H1 (cell line): ENCODE measurements around the gene F7. TPM values are rescaled to one million over a fixed set of nuclear protein-coding genes. Genes with fewer than 3 reads are reported as not detected.

ENCODE experiments used
- CTCF ChIA-PET: fragments of 300-600 bp; sonication (Branson Sonifier 250); formaldehyde crosslinking; loops from one replicate; lab custom pipeline; 2021; ENCODE audit not compliant: partially characterized antibody; lab: Charles Lee
- POLR2A ChIA-PET: fragments of 300-600 bp; sonication (Branson Sonifier 250); formaldehyde crosslinking; loops from one replicate; lab custom pipeline; 2021; ENCODE audit warnings: inconsistent platforms; ENCODE audit not compliant: partially characterized antibody; lab: Charles Lee
- DNase-seq, 2 experiments: peaks; one replicate each; pipeline versions ENCODE4 v3.0.0 to v3.0.0-alpha.2; 2010 to 2022; ENCODE audit warnings: low spot score in 2 of 2, low read depth in 1 of 2, mixed read lengths in 1 of 2
- FAIRE-seq: peaks from 2 replicates; lab custom pipeline; 2011; peaks lifted over from hg19 to GRCh38; lab: Jason Lieb, UNC
- H2AFZ ChIP-seq: 2 replicates; pipeline ENCODE4 v1.8.1; 2012; ENCODE audit warnings: low read length, inconsistent platforms
- H2AK5ac ChIP-seq: 2 replicates; pipeline ENCODE4 v1.6.1; 2013; ENCODE audit warnings: low read depth, low read length
- H2BK120ac ChIP-seq: replicated peaks from 2 replicates; pipeline ENCODE3; 2013; ENCODE audit warnings: low read depth, low read length, inconsistent platforms
- H2BK12ac ChIP-seq: 2 replicates; pipeline ENCODE4 v1.6.1; 2013; ENCODE audit warnings: low read depth, low read length
- H2BK15ac ChIP-seq: 2 replicates; pipeline ENCODE4 v1.6.1; 2013; ENCODE audit warnings: low read length
- H2BK20ac ChIP-seq: 2 replicates; pipeline ENCODE4 v1.6.1; 2013; ENCODE audit warnings: low read length
- H2BK5ac ChIP-seq: 2 replicates; pipeline ENCODE4 v1.6.1; 2013; ENCODE audit warnings: low read depth, low read length
- H3K14ac ChIP-seq: 2 replicates; pipeline ENCODE4 v1.6.1; 2013; ENCODE audit warnings: inconsistent platforms; ENCODE audit not compliant: insufficient read length
- H3K18ac ChIP-seq: 2 replicates; pipeline ENCODE4 v1.6.1; 2013; ENCODE audit warnings: low read length; ENCODE audit errors: extremely low read depth
- H3K23ac ChIP-seq: 2 replicates; pipeline ENCODE4 v1.6.1; 2013; ENCODE audit warnings: inconsistent platforms; ENCODE audit not compliant: insufficient read length
- H3K23me2 ChIP-seq: 2 replicates; pipeline ENCODE4 v1.6.1; 2013; ENCODE audit warnings: low read depth, low read length
- H3K27ac ChIP-seq: 2 replicates; pipeline ENCODE4 v1.6.1; 2011; ENCODE audit warnings: low read depth, low read length, inconsistent platforms
- H3K27me3 ChIP-seq, 4 experiments: replicated peaks in 1 of 4; 1 replicate in 1 of 4; 2 replicates in 3 of 4; pipeline versions ENCODE4 v1.6.1 to v1.8.1; 2011 to 2013; ENCODE audit warnings: low read length in 3 of 4, mild to moderate bottlenecking in 3 of 4, inconsistent platforms in 2 of 4, mixed read lengths in 2 of 4, moderate library complexity in 1 of 4; ENCODE audit not compliant: control insufficient read depth in 3 of 4, insufficient read depth in 3 of 4; ENCODE audit errors: extremely low read depth in 1 of 4
- H3K36me3 ChIP-seq, 4 experiments: 2 replicates each; pipeline versions ENCODE4 v1.6.1 to v1.8.1; 2011 to 2013; ENCODE audit warnings: mild to moderate bottlenecking in 4 of 4, low read length in 3 of 4, moderate library complexity in 2 of 4, control low read depth in 1 of 4, inconsistent platforms in 1 of 4; ENCODE audit not compliant: insufficient read depth in 4 of 4, control insufficient read depth in 2 of 4
- H3K4ac ChIP-seq: replicated peaks from 2 replicates; pipeline ENCODE3; 2013; ENCODE audit warnings: low read length, low read depth, mixed read lengths, inconsistent platforms; ENCODE audit not compliant: insufficient read length
- H3K4me1 ChIP-seq, 4 experiments: replicated peaks in 1 of 4; 1 replicate in 1 of 4; 2 replicates in 3 of 4; pipeline versions ENCODE4 v1.6.1 to v1.8.1; 2011 to 2013; ENCODE audit warnings: low read length in 3 of 4, inconsistent platforms in 2 of 4, mixed read lengths in 1 of 4; ENCODE audit not compliant: insufficient read depth in 4 of 4, control insufficient read depth in 3 of 4
- H3K4me2 ChIP-seq, 2 experiments: 2 replicates each; pipeline versions ENCODE4 v1.6.1 to v1.8.1; 2011 to 2013; ENCODE audit warnings: low read depth in 2 of 2, low read length in 2 of 2, control low read depth in 1 of 2, inconsistent platforms in 1 of 2, mild to moderate bottlenecking in 1 of 2; ENCODE audit not compliant: insufficient read depth in 1 of 2
- H3K4me3 ChIP-seq, 4 experiments: fragments of 200-600, 300-600 bp in 1 of 4; sonication (generic), shearing (Covaris generic), sonication (Bioruptor Twin) in 1 of 4; 2 replicates each; pipeline versions ENCODE4 v1.5.1 to v1.8.1; 2011 to 2016; ENCODE audit warnings: low read length in 4 of 4, low read depth in 3 of 4, control low read depth in 2 of 4, inconsistent platforms in 2 of 4, mild to moderate bottlenecking in 2 of 4, mixed read lengths in 1 of 4, moderate library complexity in 1 of 4; ENCODE audit not compliant: insufficient read depth in 2 of 4; ENCODE audit errors: extremely low read depth in 1 of 4
- H3K56ac ChIP-seq: replicated peaks from 2 replicates; pipeline ENCODE3; 2013; ENCODE audit warnings: low read depth, mild to moderate bottlenecking, mixed read lengths, low read length, inconsistent platforms; ENCODE audit not compliant: insufficient read length
- H3K79me1 ChIP-seq: 2 replicates; pipeline ENCODE4 v1.6.1; 2013; ENCODE audit warnings: low read depth, low read length, control low read depth
- H3K79me2 ChIP-seq, 2 experiments: 2 replicates each; pipeline versions ENCODE4 v1.6.1 to v1.8.1; 2012 to 2013; ENCODE audit warnings: low read length in 2 of 2, mild to moderate bottlenecking in 2 of 2, inconsistent platforms in 1 of 2; ENCODE audit not compliant: insufficient read depth in 2 of 2, control insufficient read depth in 1 of 2
- H3K9ac ChIP-seq, 4 experiments: replicated peaks in 1 of 4; 1 replicate in 1 of 4; 2 replicates in 3 of 4; pipeline versions ENCODE4 v1.6.1 to v1.8.1; 2011 to 2013; ENCODE audit warnings: low read depth in 3 of 4, low read length in 3 of 4, control low read depth in 2 of 4, mild to moderate bottlenecking in 2 of 4, moderate library complexity in 2 of 4, inconsistent platforms in 1 of 4; ENCODE audit errors: extremely low read depth in 1 of 4
- H3K9me3 ChIP-seq, 2 experiments: 2 replicates each; pipeline versions ENCODE4 v1.6.1 to v1.8.1; 2012 to 2013; ENCODE audit warnings: mild to moderate bottlenecking in 2 of 2, moderate library complexity in 2 of 2, control low read depth in 1 of 2, inconsistent platforms in 1 of 2, low read depth in 1 of 2, low read length in 1 of 2, mixed read lengths in 1 of 2; ENCODE audit not compliant: insufficient read depth in 2 of 2
- H4K20me1 ChIP-seq, 2 experiments: replicated peaks in 1 of 2; 2 replicates each; pipeline versions ENCODE3 to v1.8.1; 2011 to 2013; ENCODE audit warnings: inconsistent platforms in 2 of 2, low read length in 2 of 2, mild to moderate bottlenecking in 1 of 2; ENCODE audit not compliant: insufficient read depth in 2 of 2, control insufficient read depth in 1 of 2
- H4K5ac ChIP-seq: 2 replicates; pipeline ENCODE4 v1.6.1; 2013; ENCODE audit warnings: low read length, low read depth, mixed read lengths, inconsistent platforms; ENCODE audit not compliant: insufficient read length
- H4K8ac ChIP-seq: 2 replicates; pipeline ENCODE4 v1.8.0; 2013; ENCODE audit warnings: mild to moderate bottlenecking, moderate library complexity, low read length, inconsistent platforms; ENCODE audit not compliant: insufficient read depth; ENCODE audit errors: extremely low read depth
- H4K91ac ChIP-seq: replicated peaks from 2 replicates; pipeline ENCODE3; 2013; ENCODE audit warnings: low read length, mixed read lengths, inconsistent platforms; ENCODE audit not compliant: insufficient read length
- CHD1 ChIP-seq: IDR thresholded peaks from 2 replicates; pipeline ENCODE4 v1.6.1; 2012; ENCODE audit warnings: low read depth, low read length, improper control_type of control experiment
- CHD2 ChIP-seq: IDR thresholded peaks from 2 replicates; pipeline ENCODE4 v1.6.1; 2012; ENCODE audit warnings: low read length, improper control_type of control experiment
- EGR1 ChIP-seq: IDR thresholded peaks from 2 replicates; pipeline ENCODE4 v1.6.1; 2011; ENCODE audit warnings: low read depth, low read length, borderline replicate concordance
- FOSL1 ChIP-seq: IDR thresholded peaks from 2 replicates; pipeline ENCODE4 v1.6.1; 2011; ENCODE audit warnings: mild to moderate bottlenecking, low read depth, low read length, moderate library complexity; ENCODE audit not compliant: insufficient read depth
- HDAC2 ChIP-seq, 2 experiments: fragments of 300-600 bp in 1 of 2; sonication (generic) in 1 of 2; IDR thresholded peaks; 2 replicates each; pipeline ENCODE4 v1.6.1; 2011 to 2012; ENCODE audit warnings: low read depth in 2 of 2, low read length in 2 of 2, mild to moderate bottlenecking in 2 of 2, moderate library complexity in 2 of 2, borderline replicate concordance in 1 of 2, inconsistent platforms in 1 of 2
- JUN ChIP-seq: IDR thresholded peaks from 2 replicates; pipeline ENCODE4 v1.6.1; 2011; ENCODE audit warnings: low read depth, mild to moderate bottlenecking, improper control_type of control experiment, low read length
- KDM5A ChIP-seq: fragments of 200-600 bp; IDR thresholded peaks from 2 replicates; pipeline ENCODE4 v1.7.1; 2012; ENCODE audit warnings: mild to moderate bottlenecking, low read length, inconsistent platforms, mixed read lengths
- NANOG ChIP-seq: IDR thresholded peaks from 2 replicates; pipeline ENCODE4 v1.6.1; 2011; ENCODE audit warnings: low read length, low read depth, mild to moderate bottlenecking, inconsistent platforms; ENCODE audit not compliant: insufficient read depth, poor library complexity, severe bottlenecking
- NRF1 ChIP-seq: IDR thresholded peaks from 2 replicates; pipeline ENCODE4 v1.6.1; 2011; ENCODE audit warnings: mild to moderate bottlenecking, low read depth, low read length, improper control_type of control experiment
- RNF2 ChIP-seq: fragments of 200-900, 300-1000 bp; sonication (generic); IDR thresholded peaks from 2 replicates; pipeline ENCODE4 v1.7.1; 2016; ENCODE audit warnings: borderline replicate concordance, low read depth, mild to moderate bottlenecking, antibody characterized with exemption, low read length; ENCODE audit not compliant: poor library complexity, severe bottlenecking; ENCODE audit errors: missing control alignments
- SIX5 ChIP-seq: IDR thresholded peaks from 2 replicates; pipeline ENCODE4 v1.6.1; 2011; ENCODE audit warnings: mild to moderate bottlenecking, low read depth, low read length
- SRF ChIP-seq: IDR thresholded peaks from 2 replicates; pipeline ENCODE4 v1.6.1; 2011; ENCODE audit warnings: mild to moderate bottlenecking, low read depth, low read length, moderate library complexity
- TCF12 ChIP-seq: IDR thresholded peaks from 2 replicates; pipeline ENCODE4 v1.6.1; 2011; ENCODE audit warnings: low read depth, mild to moderate bottlenecking, low read length
- TEAD4 ChIP-seq: IDR thresholded peaks from 2 replicates; pipeline ENCODE4 v1.6.1; 2012; ENCODE audit warnings: low read depth, low read length, inconsistent platforms, mixed read lengths
- WGBS, 2 experiments: shearing (Covaris generic) in 1 of 2; methylation state at CpG; one replicate each; pipeline versions ENCODE4 v1.1.6 to v1.1.7; 2013 to 2015; ENCODE audit warnings: low lambda C conversion rate in 2 of 2, mixed read lengths in 2 of 2, inconsistent platforms in 1 of 2, low coverage in 1 of 2, missing lambda C conversion rate in 1 of 2; ENCODE audit not compliant: insufficient replicate concordance in 2 of 2, insufficient coverage in 1 of 2, insufficient read length in 1 of 2; ENCODE audit errors: extremely low coverage in 1 of 2, missing lambda C conversion rate in 1 of 2; 5-methylcytosine and 5-hydroxymethylcytosine counted together
- polyA plus RNA-seq, 7 experiments: library from polyadenylated mRNA; depleted of rRNA in 3 of 7; stranded (reverse) in 5 of 7; unstranded in 2 of 7; fragments of >200 nt in 5 of 7; fragments of 200-250 nt in 2 of 7; gene quantifications; 1 replicate in 5 of 7; 2 replicates in 1 of 7; 4 replicates in 1 of 7; pipeline versions ENCODE4 v1.2.1 to v1.2.3, GENCODE V29; 2011 to 2013; ENCODE audit warnings: missing spikeins in 2 of 7, mixed read lengths in 2 of 7
- total RNA-seq: library from RNA; stranded (reverse); fragmentation: NEBNext Ultra II Directional; extraction: Animal tissue kit (Norgen Biotek cat#: 25700); gene quantifications from 2 replicates; pipeline ENCODE4 v1.2.1, GENCODE V29; 2021

F7 gene
- total and polyA plus RNA-seq, 2 of the 8 experiments (the other 6 are each of a cell fraction or from before 2014, with no cell fraction given): 0.43 to 0.98 TPM

GRCh38 chr13:113141601-113141970 lies 36.0 kb downstream of the F7 start:
- FAIRE-seq: no peak
- POLR2A ChIA-PET: interaction anchor here (0.8 to 1.3 kb wide), 3 partner anchors 10 to 68 kb away, joined by 3 read pairs; partner anchors contain the start of gene CUL4A
- DNase-seq: no peak
- no peak overlapping the region for H3K18ac ChIP-seq
- H3K79me1 ChIP-seq: no peaks in the 10 kb centered on the region
- H3K36me3 ChIP-seq: no peaks in the 10 kb centered on the region
- H3K27ac ChIP-seq: no peak overlapping the region
- H3K4me1 ChIP-seq: peaks cover 0 to 3% (median under 1%) of the 10 kb centered on the region in 4 experiments; a peak in 4 of 7 replicates
- no peak overlapping the region for H3K4me2 ChIP-seq
- H3K4ac ChIP-seq: no peak overlapping the region
- H4K91ac ChIP-seq: peak overlapping the region; percentile 17
- no peak overlapping the region for H2AK5ac ChIP-seq
- H2BK20ac ChIP-seq: no peak overlapping the region
- H4K8ac ChIP-seq: no peak overlapping the region
- H3K9ac ChIP-seq: no peak overlapping the region
- no peak overlapping the region for H3K23ac ChIP-seq
- H4K5ac ChIP-seq: no peak overlapping the region
- no peak overlapping the region for H3K4me3 ChIP-seq
- H3K14ac ChIP-seq: no peak overlapping the region
- no peak overlapping the region for H2BK5ac ChIP-seq
- no peak overlapping the region for H2BK15ac ChIP-seq
- WGBS, 2 experiments: 92% methylated on average over 18 of the region's 18 CpGs; no CpG with 5 or more reads in 1 of the 2 experiments
- H3K9me3 ChIP-seq: no peaks in the 10 kb centered on the region
- no peak overlapping the region for H3K56ac ChIP-seq
- no peak overlapping the region for H2AFZ ChIP-seq
- H4K20me1 ChIP-seq: no peaks in the 10 kb centered on the region
- no peaks in the 10 kb centered on the region for H3K27me3 ChIP-seq
- H2BK120ac ChIP-seq: no peak overlapping the region
- no peak overlapping the region for H2BK12ac ChIP-seq
- no peaks in the 10 kb centered on the region for H3K23me2 ChIP-seq
- H3K79me2 ChIP-seq: no peaks in the 10 kb centered on the region
- CTCF ChIA-PET: interaction anchor here (1.2 to 1.6 kb wide), 3 partner anchors 17 to 112 kb away, joined by 3 to 5 read pairs (median 5); no protein-coding TSS in a partner anchor
- TF ChIP-seq KDM5A (no peak), HDAC2 (IDR thresholded peaks at IDR 0.05; ENCODE audit: borderline replicate concordance in 1 of 2, low read depth in 2 of 2, low read length in 2 of 2) (no peak), NRF1 (no peak), TCF12 (no peak), RNF2 (no peak), SIX5 (no peak), NANOG (no peak), CHD1 (no peak), CHD2 (no peak), FOSL1 (no peak), EGR1 (no peak), SRF (no peak), TEAD4 (no peak), JUN (no peak)
